Measurements from ENCODE around the gene PACS1. TPM values are rescaled to one million over a fixed set of nuclear protein-coding genes. Genes with fewer than 3 reads are reported as not detected.

The PACS1 gene
- polyA plus RNA-seq, 3 donors, result 8.1 to 36.8 (median 12.4) TPM

DNA sequence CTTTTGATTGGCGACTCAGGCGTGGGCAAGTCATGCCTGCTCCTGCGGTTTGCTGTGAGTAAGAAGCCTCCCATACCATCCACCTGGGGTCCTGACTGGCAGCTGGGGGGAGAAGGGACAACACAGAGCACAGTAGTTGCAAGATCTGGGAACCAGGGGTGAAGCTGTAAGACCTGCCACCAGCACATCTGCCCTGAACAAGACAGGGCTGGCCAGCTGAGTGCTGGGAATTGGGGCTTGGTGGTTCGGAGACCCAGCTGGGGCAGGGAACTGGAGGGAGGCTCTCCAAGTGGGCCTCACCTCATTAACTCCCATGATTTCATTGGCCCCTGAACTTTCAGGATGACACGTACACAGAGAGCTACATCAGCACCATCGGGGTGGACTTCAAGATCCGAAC, 201.7 kb downstream of the PACS1 start:
- Mint-ChIP-seq H3K4me3 (no peak overlapping the region), H3K27ac (peak overlapping the region in 1 of 7 donors; percentile 84), H3K4me1 (peaks cover 32% of the 10 kb centered on the region), H3K9me3 (no peaks in the 10 kb centered on the region), H3K36me3 (peaks cover 54 to 61% of the 10 kb centered on the region in 2 donors), H3K27me3 (ENCODE audit: low read depth in 3 of 3) (peaks cover 3 to 4% (median 4%) of the 10 kb centered on the region in 3 donors)
- DNase-seq, result no peak
- intact Hi-C loops (cut with micrococcal nuclease), result no loop called here
- Histone ChIP-seq H3K27ac (ENCODE audit: low read depth in 1 of 2, low read length in 2 of 2) (no peak overlapping the region), H3K27me3 (ENCODE audit: control insufficient read depth in 2 of 2, insufficient read depth in 2 of 2, low read length in 2 of 2) (no peaks in the 10 kb centered on the region), H3K36me3 (replicated peaks in 1 of 2; ENCODE audit: control insufficient read depth in 1 of 2, insufficient read depth in 2 of 2, low read length in 2 of 2) (peaks cover 49 to 60% of the 10 kb centered on the region in 2 donors), H3K79me2 (ENCODE audit: insufficient read depth, low read length) (peaks cover 41% of the 10 kb centered on the region), H3K4me1 (ENCODE audit: control insufficient read depth in 1 of 2, insufficient read depth in 2 of 2, low read length in 2 of 2) (peaks cover 23 to 31% of the 10 kb centered on the region in 2 donors), H2AFZ (ENCODE audit: insufficient read depth, low read depth, low read length, poor library complexity, severe bottlenecking) (no peak overlapping the region), H3K4me2 (replicated peaks; ENCODE audit: extremely low read depth, low read length, poor library complexity, severe bottlenecking) (no peak overlapping the region), H3K4me3 (replicated peaks in 1 of 3; ENCODE audit: low read depth in 2 of 3, low read length in 3 of 3) (no peak overlapping the region), H4K20me1 (ENCODE audit: insufficient read depth, low read length) (peaks cover 80% of the 10 kb centered on the region), H3K9ac (ENCODE audit: insufficient read depth, low read length, poor library complexity, severe bottlenecking) (no peak overlapping the region), H3K9me3 (replicated peaks in 1 of 2; ENCODE audit: control insufficient read depth in 1 of 2, insufficient read depth in 1 of 2, low read length in 2 of 2) (no peaks in the 10 kb centered on the region)
- TF ChIP-seq, protein P1, sequence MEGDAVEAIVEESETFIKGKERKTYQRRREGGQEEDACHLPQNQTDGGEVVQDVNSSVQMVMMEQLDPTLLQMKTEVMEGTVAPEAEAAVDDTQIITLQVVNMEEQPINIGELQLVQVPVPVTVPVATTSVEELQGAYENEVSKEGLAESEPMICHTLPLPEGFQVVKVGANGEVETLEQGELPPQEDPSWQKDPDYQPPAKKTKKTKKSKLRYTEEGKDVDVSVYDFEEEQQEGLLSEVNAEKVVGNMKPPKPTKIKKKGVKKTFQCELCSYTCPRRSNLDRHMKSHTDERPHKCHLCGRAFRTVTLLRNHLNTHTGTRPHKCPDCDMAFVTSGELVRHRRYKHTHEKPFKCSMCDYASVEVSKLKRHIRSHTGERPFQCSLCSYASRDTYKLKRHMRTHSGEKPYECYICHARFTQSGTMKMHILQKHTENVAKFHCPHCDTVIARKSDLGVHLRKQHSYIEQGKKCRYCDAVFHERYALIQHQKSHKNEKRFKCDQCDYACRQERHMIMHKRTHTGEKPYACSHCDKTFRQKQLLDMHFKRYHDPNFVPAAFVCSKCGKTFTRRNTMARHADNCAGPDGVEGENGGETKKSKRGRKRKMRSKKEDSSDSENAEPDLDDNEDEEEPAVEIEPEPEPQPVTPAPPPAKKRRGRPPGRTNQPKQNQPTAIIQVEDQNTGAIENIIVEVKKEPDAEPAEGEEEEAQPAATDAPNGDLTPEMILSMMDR (IDR thresholded peaks at IDR 0.05), result no peak
- 95% methylated on average over 3 of the region's 7 CpGs for WGBS (ENCODE audit: insufficient coverage)

DNA sequence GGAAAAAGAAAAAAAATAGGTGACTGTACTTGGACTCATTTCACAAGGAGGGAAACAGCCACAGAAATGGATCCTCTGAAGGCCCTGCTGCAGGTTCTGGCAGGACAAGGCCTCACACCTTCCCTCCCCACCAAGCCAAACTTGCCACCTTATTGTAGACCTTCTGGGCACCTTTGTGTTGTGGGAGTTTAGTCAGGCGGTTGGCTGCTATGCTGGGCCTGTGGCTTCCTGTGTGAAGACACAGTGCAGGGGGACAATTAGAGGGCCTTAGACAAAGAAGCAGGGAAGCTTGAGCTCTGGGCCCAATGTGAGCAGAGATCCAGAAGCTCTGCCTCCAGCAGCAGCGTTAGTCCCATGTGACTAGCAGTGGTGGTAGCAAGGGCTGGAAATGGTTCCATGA, 202.5 kb downstream of the PACS1 start:
- peaks cover 41% of the 10 kb centered on the region for H3K79me2 ChIP-seq (ENCODE audit: insufficient read depth, low read length)
- Mint-ChIP-seq H3K36me3 (peaks cover 59 to 65% of the 10 kb centered on the region in 2 donors), H3K4me3 (no peak overlapping the region), H3K27ac (peak overlapping the region in 1 of 7 donors; percentile 50), H3K27me3 (ENCODE audit: low read depth in 3 of 3) (peaks cover 6 to 11% (median 7%) of the 10 kb centered on the region in 3 donors), H3K9me3 (no peaks in the 10 kb centered on the region), H3K4me1 (peaks cover 33% of the 10 kb centered on the region)
- H3K36me3 ChIP-seq (replicated peaks in 1 of 2; ENCODE audit: control insufficient read depth in 1 of 2, insufficient read depth in 2 of 2, low read length in 2 of 2), result peaks cover 49 to 60% of the 10 kb centered on the region in 2 donors
- no peaks in the 10 kb centered on the region for H3K9me3 ChIP-seq (replicated peaks in 1 of 2; ENCODE audit: control insufficient read depth in 1 of 2, insufficient read depth in 1 of 2, low read length in 2 of 2)
- H3K27ac ChIP-seq (ENCODE audit: low read depth in 1 of 2, low read length in 2 of 2), result no peak overlapping the region
- no peak for DNase-seq
- no peak overlapping the region for H3K4me3 ChIP-seq (replicated peaks in 1 of 3; ENCODE audit: low read depth in 2 of 3, low read length in 3 of 3)
- peaks cover 0 to 3% of the 10 kb centered on the region in 2 donors for H3K27me3 ChIP-seq (ENCODE audit: control insufficient read depth in 2 of 2, insufficient read depth in 2 of 2, low read length in 2 of 2)
- intact Hi-C loops (cut with micrococcal nuclease), result no loop called here
- no peak overlapping the region for H3K4me2 ChIP-seq (replicated peaks; ENCODE audit: extremely low read depth, low read length, poor library complexity, severe bottlenecking)
- H3K4me1 ChIP-seq (ENCODE audit: control insufficient read depth in 1 of 2, insufficient read depth in 2 of 2, low read length in 2 of 2), result peaks cover 21 to 31% of the 10 kb centered on the region in 2 donors
- no peak overlapping the region for H3K9ac ChIP-seq (ENCODE audit: insufficient read depth, low read length, poor library complexity, severe bottlenecking)
- TF ChIP-seq, protein P1 (IDR thresholded peaks at IDR 0.05), result no peak
- WGBS (ENCODE audit: insufficient coverage), result 91% methylated on average over 1 of the region's 2 CpGs
- H2AFZ ChIP-seq (ENCODE audit: insufficient read depth, low read depth, low read length, poor library complexity, severe bottlenecking), result no peak overlapping the region
- H4K20me1 ChIP-seq (ENCODE audit: insufficient read depth, low read length), result peaks cover 87% of the 10 kb centered on the region
